Muscle layer of colon (tissue), 2 donors: ENCODE results near the gene RPTOR.

Source experiments
- H3K27ac ChIP-seq: one replicate; pipeline ENCODE4 v1.7.0; 2013; ENCODE audit warnings: low read depth, mild to moderate bottlenecking, low read length, moderate library complexity
- H3K27me3 ChIP-seq, 2 donors: one replicate each; pipeline ENCODE4 v1.7.0; 2013; ENCODE audit warnings: low read length in 2 of 2, mild to moderate bottlenecking in 2 of 2; ENCODE audit not compliant: insufficient read depth in 2 of 2, control insufficient read depth in 1 of 2
- H3K36me3 ChIP-seq: one replicate; pipeline ENCODE4 v1.7.0; 2013; ENCODE audit warnings: mild to moderate bottlenecking, low read length; ENCODE audit not compliant: insufficient read depth
- H3K4me1 ChIP-seq: one replicate; pipeline ENCODE4 v1.7.0; 2013; ENCODE audit warnings: mild to moderate bottlenecking, low read length; ENCODE audit not compliant: insufficient read depth
- H3K4me3 ChIP-seq, 2 donors: one replicate each; pipeline ENCODE4 v1.7.0; 2013; ENCODE audit warnings: low read length in 2 of 2, low read depth in 1 of 2, mild to moderate bottlenecking in 1 of 2, moderate library complexity in 1 of 2
- H3K9ac ChIP-seq: one replicate; pipeline ENCODE4 v1.7.0; 2013; ENCODE audit warnings: low read length
- H3K9me3 ChIP-seq: one replicate; pipeline ENCODE4 v1.7.0; 2013; ENCODE audit warnings: mild to moderate bottlenecking, low read length
- donor health status: abdominal sarcoma.
- donor health status: Adenocarcinoma of cecum.

RPTOR gene

DNA sequence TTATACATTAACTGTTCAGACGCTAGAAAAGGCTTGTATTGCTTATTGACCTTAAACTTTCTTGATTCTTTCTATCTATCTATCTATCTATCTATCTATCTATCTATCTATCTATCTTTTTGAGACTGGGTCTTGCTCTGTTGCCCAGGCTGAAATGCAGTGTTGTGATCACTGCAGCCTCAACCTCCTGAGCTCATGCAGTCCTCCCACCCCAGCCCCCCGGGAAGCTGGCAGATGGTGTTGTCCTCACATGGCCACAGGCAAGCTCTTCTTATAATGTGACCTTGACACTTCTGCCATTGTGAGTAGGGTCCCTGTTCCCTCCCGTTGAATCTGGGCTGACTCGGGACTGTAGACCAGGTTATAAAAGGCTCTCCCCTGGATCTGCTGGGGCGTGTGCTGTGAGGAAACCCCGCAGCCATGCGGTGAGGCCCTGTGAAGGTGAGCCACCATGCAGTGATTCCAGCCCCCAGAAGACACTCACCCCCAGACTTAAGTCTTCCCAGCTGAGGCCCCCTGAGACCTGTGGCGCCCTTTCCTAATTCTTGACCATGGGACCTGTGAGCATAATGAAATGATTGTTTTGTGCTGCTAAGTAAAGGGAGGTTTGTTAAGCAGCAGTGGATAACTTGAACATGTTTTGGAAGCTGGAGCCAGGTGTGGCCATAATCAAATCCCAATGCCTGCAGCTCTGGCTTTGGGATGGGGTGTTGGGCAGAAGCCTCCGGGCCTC, 54.3 kb downstream of the RPTOR start:
- H3K9ac ChIP-seq: no peak overlapping the region
- H3K27me3 ChIP-seq: no peaks in the 10 kb centered on the region
- H3K4me1 ChIP-seq: no peaks in the 10 kb centered on the region
- no peak overlapping the region for H3K4me3 ChIP-seq
- H3K27ac ChIP-seq: no peak overlapping the region
- no peaks in the 10 kb centered on the region for H3K36me3 ChIP-seq
- no peaks in the 10 kb centered on the region for H3K9me3 ChIP-seq

GRCh38 chr17:80599546-80600305, 55.1 kb downstream of the RPTOR start:
- H3K4me1 ChIP-seq: no peaks in the 10 kb centered on the region
- no peaks in the 10 kb centered on the region for H3K9me3 ChIP-seq
- no peak overlapping the region for H3K9ac ChIP-seq
- H3K36me3 ChIP-seq: no peaks in the 10 kb centered on the region
- no peak overlapping the region for H3K4me3 ChIP-seq
- no peak overlapping the region for H3K27ac ChIP-seq
- H3K27me3 ChIP-seq: no peaks in the 10 kb centered on the region

DNA sequence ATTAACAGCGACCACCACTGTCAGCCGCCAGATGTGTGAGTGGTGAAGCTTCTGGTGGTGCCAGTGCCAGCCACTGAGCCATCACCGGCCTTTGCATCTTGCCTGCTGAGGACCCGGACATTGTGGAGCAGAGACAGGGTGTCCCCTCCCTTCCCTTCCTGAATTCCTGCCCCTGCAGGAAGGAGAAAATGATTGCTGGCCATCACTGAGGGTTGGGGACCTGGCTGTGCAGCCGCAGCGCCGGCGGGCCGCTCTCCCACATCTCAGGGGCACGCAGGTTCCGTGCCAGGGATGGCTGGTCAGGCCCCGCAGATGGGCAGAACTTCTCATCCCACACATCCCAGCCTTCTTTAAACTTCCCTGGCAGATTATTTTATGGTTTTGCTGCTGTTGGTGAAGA, 56.5 kb downstream of the RPTOR start:
- H3K4me3 ChIP-seq: no peak overlapping the region
- no peaks in the 10 kb centered on the region for H3K36me3 ChIP-seq
- H3K4me1 ChIP-seq: no peaks in the 10 kb centered on the region
- no peak overlapping the region for H3K9ac ChIP-seq
- no peak overlapping the region for H3K27ac ChIP-seq
- H3K27me3 ChIP-seq: no peaks in the 10 kb centered on the region
- H3K9me3 ChIP-seq: no peaks in the 10 kb centered on the region

DNA sequence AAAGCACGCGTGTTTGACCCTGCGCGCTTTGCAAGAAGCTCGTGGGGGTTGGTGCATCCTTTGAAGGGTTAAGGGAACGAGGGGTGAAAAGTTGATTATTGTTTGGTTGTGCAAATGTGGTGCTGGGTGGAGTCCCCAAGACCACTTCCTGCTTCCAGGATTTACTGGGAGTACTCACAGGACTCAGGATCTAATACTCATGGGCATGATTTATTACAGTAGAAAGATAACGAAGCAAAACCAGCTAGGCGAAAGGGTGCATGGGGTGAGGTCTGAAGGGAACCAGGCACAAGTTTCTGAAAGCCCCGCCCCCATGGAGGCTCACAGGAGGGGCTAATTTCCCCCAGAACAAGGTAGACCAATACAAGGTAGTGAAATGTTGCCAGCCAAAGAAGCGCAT, 58.8 kb downstream of the RPTOR start:
- H3K9me3 ChIP-seq: no peaks in the 10 kb centered on the region
- no peaks in the 10 kb centered on the region for H3K4me1 ChIP-seq
- no peak overlapping the region for H3K4me3 ChIP-seq
- H3K36me3 ChIP-seq: no peaks in the 10 kb centered on the region
- no peak overlapping the region for H3K27ac ChIP-seq
- no peak overlapping the region for H3K9ac ChIP-seq
- H3K27me3 ChIP-seq: no peaks in the 10 kb centered on the region

DNA sequence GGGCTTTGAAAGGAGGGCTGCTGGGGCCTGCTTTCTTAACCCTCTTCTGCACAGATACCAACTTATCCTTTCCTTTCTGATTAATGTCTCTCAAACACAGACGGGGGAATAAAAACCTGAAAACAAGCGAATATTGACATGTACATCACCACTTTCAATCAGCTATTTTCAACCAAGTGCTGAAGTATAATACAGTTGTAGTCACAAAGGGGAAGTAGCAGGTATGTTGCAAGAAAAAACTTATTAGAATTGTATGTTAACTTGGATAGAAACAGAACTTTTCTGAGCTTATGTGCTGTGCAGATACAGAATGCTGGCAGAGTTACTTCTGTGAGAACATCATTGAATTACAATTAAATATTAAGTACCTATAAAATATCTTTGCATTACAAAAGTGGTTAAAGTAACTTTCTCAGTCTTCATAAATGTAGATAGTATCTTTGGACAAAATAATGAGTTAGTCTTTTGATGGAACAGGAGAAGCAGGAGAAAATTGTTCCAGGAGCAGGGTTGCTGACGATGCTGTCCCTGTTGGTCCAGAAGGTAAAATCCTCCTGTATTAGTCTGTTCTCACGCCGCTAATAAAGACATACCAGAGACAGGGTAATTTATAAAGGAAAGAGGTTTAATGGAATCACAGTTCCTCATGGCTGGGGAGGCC, 59.5 kb downstream of the RPTOR start:
- no peaks in the 10 kb centered on the region for H3K27me3 ChIP-seq
- no peaks in the 10 kb centered on the region for H3K9me3 ChIP-seq
- H3K4me1 ChIP-seq: no peaks in the 10 kb centered on the region
- no peak overlapping the region for H3K27ac ChIP-seq
- H3K9ac ChIP-seq: no peak overlapping the region
- no peak overlapping the region for H3K4me3 ChIP-seq
- no peaks in the 10 kb centered on the region for H3K36me3 ChIP-seq

GRCh38 chr17:80604670-80605010, 60.0 kb downstream of the RPTOR start:
- Histone ChIP-seq H3K27me3 (no peaks in the 10 kb centered on the region), H3K9me3 (no peaks in the 10 kb centered on the region), H3K4me3 (no peak overlapping the region), H3K4me1 (no peaks in the 10 kb centered on the region), H3K36me3 (no peaks in the 10 kb centered on the region), H3K9ac (no peak overlapping the region), H3K27ac (no peak overlapping the region)

GRCh38 chr17:80605326-80606066, 60.9 kb downstream of the RPTOR start:
- Histone ChIP-seq H3K27me3 (no peaks in the 10 kb centered on the region), H3K4me3 (no peak overlapping the region), H3K4me1 (no peaks in the 10 kb centered on the region), H3K9ac (no peak overlapping the region), H3K9me3 (no peaks in the 10 kb centered on the region), H3K27ac (no peak overlapping the region), H3K36me3 (no peaks in the 10 kb centered on the region)

DNA sequence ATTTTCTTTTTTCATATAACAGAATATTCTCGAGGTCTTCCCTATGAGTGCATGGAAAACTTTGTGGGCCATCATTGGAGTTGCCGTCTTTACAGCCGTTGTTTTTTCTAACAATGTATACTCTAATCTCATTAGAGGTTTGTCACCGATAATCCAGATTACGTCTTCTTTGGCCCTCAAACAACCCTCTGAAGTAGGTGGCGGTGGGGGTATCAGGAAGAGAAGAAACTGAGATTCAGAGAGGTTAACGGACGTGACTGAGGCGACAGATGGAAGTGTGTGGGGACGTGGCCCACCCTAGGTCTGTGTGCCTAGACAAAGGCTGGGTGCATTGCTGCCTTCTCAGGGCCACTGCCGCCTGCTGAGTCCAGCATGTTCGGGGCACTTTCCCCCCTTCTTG, 63.7 kb downstream of the RPTOR start:
- no peaks in the 10 kb centered on the region for H3K27me3 ChIP-seq
- no peak overlapping the region for H3K9ac ChIP-seq
- H3K9me3 ChIP-seq: no peaks in the 10 kb centered on the region
- H3K36me3 ChIP-seq: no peaks in the 10 kb centered on the region
- H3K4me3 ChIP-seq: no peak overlapping the region
- no peaks in the 10 kb centered on the region for H3K4me1 ChIP-seq
- H3K27ac ChIP-seq: no peak overlapping the region

DNA sequence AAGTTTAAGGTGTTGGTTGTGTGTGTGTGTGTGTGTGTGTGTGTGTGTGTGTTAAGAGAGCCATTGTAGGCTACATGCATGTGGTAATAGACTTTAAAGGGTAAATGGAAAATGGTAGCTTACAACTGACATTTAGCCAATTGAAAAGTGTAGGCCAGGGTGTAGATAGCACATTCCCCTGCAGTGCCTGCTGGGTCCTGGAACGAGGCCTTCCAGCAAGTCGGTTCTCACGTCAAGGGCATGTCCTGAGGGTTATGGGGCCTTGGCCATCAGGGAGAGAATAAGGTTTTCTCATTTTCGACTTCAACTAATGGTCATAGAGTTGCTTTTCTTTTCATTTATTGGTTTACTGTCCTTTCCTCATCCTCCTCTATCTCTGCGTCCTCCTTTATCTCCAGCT, 65.1 kb downstream of the RPTOR start:
- Histone ChIP-seq H3K36me3 (no peaks in the 10 kb centered on the region), H3K27me3 (no peaks in the 10 kb centered on the region), H3K9me3 (no peaks in the 10 kb centered on the region), H3K4me3 (no peak overlapping the region), H3K27ac (no peak overlapping the region), H3K9ac (no peak overlapping the region), H3K4me1 (no peaks in the 10 kb centered on the region)

DNA sequence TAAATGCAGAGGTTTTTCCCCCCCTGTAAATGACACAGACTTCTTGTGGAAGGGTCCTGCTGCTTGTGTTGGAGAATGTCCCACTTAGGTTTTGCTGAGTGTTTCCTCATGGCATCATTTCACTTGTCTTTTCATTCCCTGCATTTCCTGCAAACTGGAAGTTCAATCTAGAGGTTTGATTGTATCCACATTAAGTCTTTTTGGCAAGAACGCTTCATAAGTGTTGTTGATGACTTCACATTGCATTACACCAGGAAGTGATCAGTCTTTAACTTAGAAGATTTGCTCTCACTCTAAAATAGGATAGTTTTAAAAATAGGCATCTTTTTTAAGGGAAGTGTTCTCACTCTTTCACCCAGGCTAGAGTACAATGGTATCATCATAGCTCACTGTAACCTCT, 67.2 kb downstream of the RPTOR start:
- Histone ChIP-seq H3K27me3 (no peaks in the 10 kb centered on the region), H3K27ac (no peak overlapping the region), H3K4me3 (no peak overlapping the region), H3K9me3 (no peaks in the 10 kb centered on the region), H3K4me1 (no peaks in the 10 kb centered on the region), H3K36me3 (no peaks in the 10 kb centered on the region), H3K9ac (no peak overlapping the region)

- Histone ChIP-seq H3K4me1 (no peaks in the 10 kb centered on the region), H3K27me3 (no peaks in the 10 kb centered on the region), H3K36me3 (no peaks in the 10 kb centered on the region), H3K9me3 (no peaks in the 10 kb centered on the region), H3K4me3 (no peak overlapping the region), H3K27ac (no peak overlapping the region), H3K9ac (no peak overlapping the region)
Measured at GRCh38 chr17:80612997-80613731, 68.5 kb downstream of the RPTOR start.
